ENCODE results near the gene YBX2.

Gene YBX2

DNA sequence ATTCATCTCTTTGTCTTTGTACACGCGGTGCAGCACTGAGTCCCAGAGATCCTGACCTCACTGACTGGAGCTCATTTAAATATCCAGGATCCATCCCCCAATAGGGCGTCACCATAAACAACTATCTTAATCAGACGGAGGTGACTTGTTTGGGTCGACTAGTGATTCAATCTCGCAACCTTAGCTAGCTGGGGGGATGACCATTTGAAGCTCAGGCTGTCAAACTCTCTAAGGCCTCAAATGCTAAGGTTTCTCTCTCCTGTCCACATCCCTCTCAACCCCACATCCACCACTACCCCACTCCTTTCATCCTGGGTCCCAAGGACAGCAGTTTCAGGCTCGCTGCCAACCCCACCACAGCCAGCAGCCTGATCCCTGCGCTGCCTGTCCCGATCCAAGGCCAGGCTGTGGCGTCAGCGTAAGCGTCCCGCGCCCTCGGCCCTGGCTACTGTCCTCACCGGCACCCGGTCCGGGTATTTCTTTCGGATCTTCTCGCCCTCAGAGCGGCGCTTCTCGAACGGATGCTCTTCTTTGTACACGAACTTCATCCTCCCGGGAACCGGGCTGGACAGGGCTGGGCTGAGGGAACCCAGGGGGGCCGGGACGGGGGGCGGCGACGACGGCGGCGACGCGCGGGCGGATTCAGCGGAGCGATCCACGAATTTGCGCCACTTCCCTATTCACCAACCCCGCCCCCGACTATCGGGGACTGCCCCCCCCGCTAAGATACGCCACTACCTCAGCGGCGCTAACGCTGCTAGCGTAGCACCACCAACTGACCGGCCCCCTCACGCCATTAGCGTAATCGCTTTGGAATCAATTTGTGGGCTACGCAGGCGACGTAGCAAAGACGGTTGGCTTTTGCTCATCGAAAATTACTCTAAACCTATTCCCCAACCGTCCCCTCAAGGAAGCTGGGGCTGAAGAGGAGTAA is 52.4 kb downstream of the YBX2 start, which contains the start of gene GABARAP:
TSS of gene GABARAP (minus strand) at position 667 of the 934 bp plus-strand sequence. CDS start at position 548, 119 bp downstream.
- DNase-seq, result peak; percentile 95

DNA sequence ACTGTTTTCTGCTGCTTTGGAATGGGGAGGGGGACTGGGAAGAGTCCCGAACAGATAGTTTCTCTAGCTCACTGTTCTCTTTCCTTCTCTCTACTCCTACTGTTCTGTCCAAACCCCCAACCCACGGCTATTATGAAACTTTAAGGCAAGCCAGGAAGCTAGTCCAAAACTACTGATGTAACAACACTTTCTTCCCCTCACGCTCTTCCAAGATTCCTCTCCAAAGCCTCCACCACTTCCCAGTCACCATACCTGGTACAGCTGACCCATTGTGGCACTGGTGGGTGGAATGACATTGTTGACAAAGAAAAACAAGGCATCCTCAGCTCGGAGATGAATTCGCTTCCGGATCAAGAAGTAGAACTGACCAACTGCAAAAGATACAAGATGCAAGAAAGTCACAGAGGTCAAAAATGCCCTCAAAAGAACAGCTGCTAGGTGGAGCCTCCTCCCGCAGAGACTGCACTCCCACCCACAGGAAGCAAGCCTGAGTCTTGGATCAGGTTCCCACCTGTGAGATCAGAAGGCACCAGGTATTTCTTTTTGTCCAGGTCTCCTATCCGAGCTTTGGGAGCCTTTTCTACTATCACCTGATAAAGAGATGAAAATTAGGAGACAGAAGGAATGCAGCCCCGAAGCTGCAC is 53.2 kb downstream of the YBX2 start:
- no peak for DNase-seq

DNA sequence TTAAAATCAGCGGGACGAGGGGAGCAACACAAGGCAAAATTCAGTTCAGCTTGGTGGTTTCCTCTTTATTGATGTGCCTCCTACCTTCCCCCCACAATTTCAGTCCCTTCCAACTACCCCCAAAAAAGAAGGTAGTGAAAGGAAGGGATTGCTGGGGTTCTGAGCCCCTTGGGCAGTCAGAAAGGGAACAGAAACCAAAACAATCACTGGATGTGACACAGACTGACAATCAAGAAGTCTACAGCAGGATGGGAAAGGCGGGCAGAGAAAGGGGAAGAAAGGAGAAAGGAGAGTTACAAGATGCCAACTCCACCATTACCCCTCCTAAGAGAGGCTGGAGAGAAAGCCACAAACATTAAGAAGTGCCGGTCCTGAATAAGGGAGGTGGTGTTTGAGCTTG is 54.1 kb downstream of the YBX2 start:
- no peak for DNase-seq

DNA sequence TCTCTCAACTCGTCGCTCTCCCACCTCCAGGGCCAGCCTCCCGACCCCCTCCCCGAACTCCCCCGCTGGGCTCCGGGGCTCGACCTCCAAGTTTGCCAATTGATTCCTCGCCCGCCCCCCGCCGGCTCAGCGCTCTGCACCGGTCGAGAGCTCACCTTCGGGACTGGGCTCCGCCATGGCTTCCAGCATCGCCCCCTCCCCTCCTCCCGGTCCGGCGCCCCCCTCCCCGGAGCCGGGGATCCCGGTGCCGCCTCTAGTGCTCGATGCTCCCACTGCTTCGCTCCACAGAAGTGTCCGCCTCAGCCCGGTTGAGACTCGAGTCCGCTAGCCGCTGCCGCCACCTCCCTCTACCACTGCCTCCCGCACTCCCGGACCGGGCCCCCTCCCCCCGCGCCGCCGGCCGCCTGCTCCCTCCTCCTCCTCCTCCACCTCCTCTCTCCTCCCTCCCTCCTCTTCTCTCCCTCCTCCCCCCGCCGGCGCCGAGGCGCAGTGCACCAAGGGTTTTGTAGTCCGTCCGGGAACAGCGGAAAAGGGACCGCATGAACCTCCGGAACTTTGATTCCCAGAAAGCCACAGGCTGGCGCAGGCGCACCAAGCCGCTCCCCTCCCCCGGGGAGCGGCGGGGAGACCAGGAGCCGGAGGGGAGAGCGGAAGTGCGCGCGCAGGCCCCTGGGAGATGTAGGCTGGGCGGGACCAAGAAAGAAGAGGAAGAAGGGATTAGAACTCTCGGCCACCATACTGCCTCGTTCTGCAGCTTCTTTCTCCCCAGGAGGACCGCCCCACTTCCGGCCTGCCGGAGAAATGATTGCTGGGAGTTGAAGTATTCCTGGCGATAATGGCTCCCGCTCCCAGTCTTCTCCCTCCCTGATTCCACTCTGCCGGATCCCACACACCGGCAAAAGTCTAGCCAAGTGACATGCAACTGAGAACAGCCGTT is 55.1 kb downstream of the YBX2 start, which contains the start of gene PHF23:
TSS of gene PHF23 (minus strand) at position 367 of the 937 bp plus-strand sequence. CDS start at position 189, 178 bp downstream.
- peak; percentile 100 for DNase-seq

DNA sequence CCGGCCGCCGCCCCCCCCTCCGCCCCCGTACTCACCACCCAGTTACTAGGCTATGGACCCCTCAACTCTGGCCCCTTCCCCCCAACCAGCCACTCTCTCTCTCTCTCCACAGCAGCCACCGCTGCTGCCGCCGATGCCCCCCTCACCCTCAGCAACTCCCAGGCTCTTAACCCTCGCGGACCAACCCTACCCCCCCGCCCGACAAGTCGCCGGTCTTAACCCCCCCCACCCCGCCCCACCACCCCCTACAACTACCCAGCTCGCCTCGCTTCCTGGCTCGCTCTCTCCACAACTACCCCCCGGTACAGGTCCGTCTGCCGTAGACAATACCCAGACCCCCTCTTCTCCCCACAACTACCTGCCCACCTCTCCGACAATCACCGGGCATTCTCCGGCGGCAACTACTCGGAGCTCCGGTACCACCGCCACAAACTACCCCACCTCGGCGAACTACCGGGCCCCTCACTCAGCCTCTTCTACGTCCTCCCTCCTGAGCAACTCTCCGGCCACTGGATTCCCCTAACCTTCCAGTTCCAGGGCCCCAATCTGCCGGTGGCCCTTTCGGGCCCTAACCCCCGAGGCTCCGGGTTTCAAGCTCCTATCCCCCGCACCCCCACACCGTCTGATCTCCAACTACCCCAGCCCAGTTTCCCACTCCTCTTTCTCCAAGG is 55.9 kb downstream of the YBX2 start:
- no peak for DNase-seq

Measured in islet precursor cell (in vitro differentiated cells).